ACC112 (cell line): ENCODE results near the gene KRTAP25-1.

Source experiments
- H2AFZ ChIP-seq: fragments of 200-600 bp; sonication (generic); one replicate; pipeline ENCODE4 v1.6.0; 2017; ENCODE audit warnings: antibody characterized with exemption, low read length; ENCODE audit not compliant: unreplicated experiment
- H3K27ac ChIP-seq: fragments of 200-600 bp; sonication (generic); 2 replicates; pipeline ENCODE4 v1.5.1; 2014; ENCODE audit warnings: low read depth, mild to moderate bottlenecking, antibody characterized with exemption, low read length, moderate library complexity
- H3K27me3 ChIP-seq: fragments of 200-600 bp; sonication (generic); 2 replicates; pipeline ENCODE4 v1.6.1; 2014; ENCODE audit warnings: mild to moderate bottlenecking, antibody characterized with exemption, low read length, moderate library complexity, mixed read lengths; ENCODE audit not compliant: insufficient read depth
- H3K36me3 ChIP-seq: fragments of 200-600 bp; sonication (generic); 2 replicates; pipeline ENCODE4 v1.6.1; 2016; ENCODE audit warnings: mild to moderate bottlenecking, antibody characterized with exemption, low read length, moderate library complexity, mixed read lengths; ENCODE audit not compliant: insufficient read depth
- H3K4me1 ChIP-seq: fragments of 200-600 bp; sonication (generic); one replicate; pipeline ENCODE4 v1.6.1; 2016; ENCODE audit warnings: low read length, mixed read lengths; ENCODE audit not compliant: insufficient read depth, unreplicated experiment, control insufficient read depth
- H3K4me3 ChIP-seq: fragments of 200-600 bp; sonication (generic); 2 replicates; pipeline ENCODE4 v1.5.1; 2014; ENCODE audit warnings: mild to moderate bottlenecking, low read depth, low read length
- H3K79me2 ChIP-seq: fragments of 200-600 bp; sonication (generic); one replicate; pipeline ENCODE4 v1.6.0; 2016; ENCODE audit warnings: low read length; ENCODE audit not compliant: control insufficient read depth, unreplicated experiment, insufficient read depth

The KRTAP25-1 gene

DNA sequence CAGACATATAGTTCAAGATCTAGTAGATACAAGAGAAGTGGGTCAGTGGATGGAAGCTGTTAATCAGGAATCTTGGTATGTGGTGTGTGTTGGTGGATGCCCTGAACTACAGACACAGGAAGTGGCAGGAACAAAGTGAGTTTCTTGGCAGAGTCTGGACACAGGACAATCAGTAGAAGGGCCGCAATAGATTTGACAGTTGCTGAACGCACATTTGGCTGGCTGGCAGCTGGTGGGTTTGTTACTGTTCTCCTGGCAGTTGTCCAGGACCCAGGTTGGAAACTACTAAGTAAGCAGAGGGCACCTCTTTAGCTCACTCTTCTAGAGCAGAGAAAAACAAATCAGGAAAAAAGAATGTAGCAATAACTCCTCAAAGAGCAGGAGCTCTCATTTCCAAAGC is 17.6 kb upstream of the KRTAP25-1 start:
- Histone ChIP-seq H2AFZ (no peak overlapping the region), H3K27ac (no peak overlapping the region), H3K79me2 (no peaks in the 10 kb centered on the region), H3K36me3 (no peaks in the 10 kb centered on the region), H3K4me1 (no peaks in the 10 kb centered on the region), H3K4me3 (no peak overlapping the region), H3K27me3 (0 out of 2 replicates have a peak, but pooled peaks cover 2% of the 10 kb centered on the region)

DNA sequence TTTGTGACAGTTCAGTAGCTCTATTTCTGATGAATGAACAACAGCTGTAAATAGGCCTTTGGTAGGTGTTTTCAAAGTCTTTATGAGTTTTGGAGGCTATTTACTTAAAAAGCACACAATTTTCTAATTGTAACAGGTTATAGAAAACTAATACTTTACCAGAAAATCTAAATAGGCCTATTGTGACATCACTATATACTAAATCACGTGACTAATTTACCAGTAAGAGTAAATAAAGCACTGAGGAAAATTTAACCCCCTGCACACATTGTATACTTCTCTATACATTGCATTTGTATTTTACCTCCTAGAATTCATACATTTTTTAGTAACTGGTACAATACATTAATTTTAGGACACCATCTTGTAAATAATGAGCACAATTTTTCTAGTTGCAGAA is 15.8 kb upstream of the KRTAP25-1 start:
- Histone ChIP-seq H3K27me3 (0 out of 2 replicates have a peak, but pooled peaks cover 3% of the 10 kb centered on the region), H3K4me3 (no peak overlapping the region), H2AFZ (no peak overlapping the region), H3K79me2 (no peaks in the 10 kb centered on the region), H3K36me3 (no peaks in the 10 kb centered on the region), H3K4me1 (no peaks in the 10 kb centered on the region), H3K27ac (no peak overlapping the region)

DNA sequence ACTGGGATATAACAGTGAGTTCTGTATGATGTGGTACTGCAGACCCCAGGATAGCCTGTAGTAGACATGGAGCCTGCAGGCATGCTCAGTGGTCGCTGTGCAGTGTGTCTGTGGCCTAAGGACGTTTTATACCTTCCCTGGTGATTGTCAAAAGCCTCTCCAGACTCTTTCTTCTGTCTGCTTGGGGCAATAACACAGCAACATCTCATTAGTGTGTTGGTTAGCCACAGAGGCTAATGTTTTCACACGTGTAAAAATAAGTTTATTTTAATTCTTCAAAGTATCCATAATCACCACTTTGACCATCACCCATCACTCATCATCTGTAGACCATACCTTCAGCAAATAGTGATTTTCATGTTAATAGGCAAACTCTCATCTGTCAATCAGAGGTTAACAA is 6.5 kb downstream of the KRTAP25-1 start, which contains the start of gene KRTAP24-1:
Gene KRTAP24-1 (minus strand): TSS at position 101 of the 400 bp plus-strand sequence. CDS start 18 bp downstream, at position 83.
- no peaks in the 10 kb centered on the region for H3K27me3 ChIP-seq
- no peaks in the 10 kb centered on the region for H3K36me3 ChIP-seq
- no peaks in the 10 kb centered on the region for H3K79me2 ChIP-seq
- no peak within 1 kb of the TSS for H3K27ac ChIP-seq
- no peaks in the 10 kb centered on the region for H3K4me1 ChIP-seq
- H3K4me3 ChIP-seq, result no peak within 1 kb of the TSS
- H2AFZ ChIP-seq, result no peak within 1 kb of the TSS

DNA sequence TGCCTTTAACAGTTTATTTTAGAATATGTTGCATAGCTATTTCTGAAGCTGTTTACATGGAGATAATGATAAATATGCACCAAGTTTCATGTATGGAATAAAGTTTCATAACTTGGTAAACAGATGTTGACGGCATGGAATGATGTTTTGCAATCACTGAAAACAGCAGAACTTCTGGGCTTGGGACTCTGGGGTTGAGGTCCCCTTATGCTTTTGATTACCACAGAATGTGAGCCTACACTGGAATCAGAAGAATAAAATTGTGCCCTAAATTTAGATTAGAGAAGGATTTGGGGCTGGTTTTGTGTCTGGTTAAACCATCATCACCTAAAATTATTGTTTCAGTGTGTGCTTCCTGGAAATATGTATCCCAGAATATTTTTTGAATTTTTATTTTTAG is 17.7 kb downstream of the KRTAP25-1 start:
- no peak overlapping the region for H2AFZ ChIP-seq
- no peaks in the 10 kb centered on the region for H3K36me3 ChIP-seq
- no peaks in the 10 kb centered on the region for H3K4me1 ChIP-seq
- H3K79me2 ChIP-seq, result no peaks in the 10 kb centered on the region
- H3K4me3 ChIP-seq, result no peak overlapping the region
- H3K27ac ChIP-seq, result no peak overlapping the region
- peaks cover 6% of the 10 kb centered on the region; the same call in 1 of the 2 replicates for H3K27me3 ChIP-seq

DNA sequence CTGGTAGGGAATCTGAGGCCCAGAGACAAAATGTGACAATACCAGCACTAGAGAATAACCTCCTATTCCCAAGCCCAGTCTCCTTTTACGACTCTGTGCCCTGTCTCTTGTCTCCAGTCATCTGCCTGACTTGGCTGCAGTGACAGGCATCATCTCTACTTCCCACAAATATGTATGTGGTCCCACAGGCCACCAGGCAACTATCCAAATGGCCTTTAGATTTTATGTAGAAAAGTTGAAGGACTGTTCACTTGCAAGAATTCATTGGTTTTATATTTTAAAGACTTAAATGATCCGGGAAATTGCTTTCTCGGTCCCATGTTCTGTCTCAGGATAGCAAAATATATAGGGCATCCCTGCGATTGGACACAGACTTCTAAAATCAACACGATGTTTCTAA is 18.2 kb downstream of the KRTAP25-1 start:
- no peaks in the 10 kb centered on the region for H3K79me2 ChIP-seq
- H3K27me3 ChIP-seq, result peaks cover 6% of the 10 kb centered on the region; the same call in 1 of the 2 replicates
- no peak overlapping the region for H3K27ac ChIP-seq
- H3K4me3 ChIP-seq, result no peak overlapping the region
- H3K36me3 ChIP-seq, result no peaks in the 10 kb centered on the region
- H3K4me1 ChIP-seq, result no peaks in the 10 kb centered on the region
- H2AFZ ChIP-seq, result no peak overlapping the region

DNA sequence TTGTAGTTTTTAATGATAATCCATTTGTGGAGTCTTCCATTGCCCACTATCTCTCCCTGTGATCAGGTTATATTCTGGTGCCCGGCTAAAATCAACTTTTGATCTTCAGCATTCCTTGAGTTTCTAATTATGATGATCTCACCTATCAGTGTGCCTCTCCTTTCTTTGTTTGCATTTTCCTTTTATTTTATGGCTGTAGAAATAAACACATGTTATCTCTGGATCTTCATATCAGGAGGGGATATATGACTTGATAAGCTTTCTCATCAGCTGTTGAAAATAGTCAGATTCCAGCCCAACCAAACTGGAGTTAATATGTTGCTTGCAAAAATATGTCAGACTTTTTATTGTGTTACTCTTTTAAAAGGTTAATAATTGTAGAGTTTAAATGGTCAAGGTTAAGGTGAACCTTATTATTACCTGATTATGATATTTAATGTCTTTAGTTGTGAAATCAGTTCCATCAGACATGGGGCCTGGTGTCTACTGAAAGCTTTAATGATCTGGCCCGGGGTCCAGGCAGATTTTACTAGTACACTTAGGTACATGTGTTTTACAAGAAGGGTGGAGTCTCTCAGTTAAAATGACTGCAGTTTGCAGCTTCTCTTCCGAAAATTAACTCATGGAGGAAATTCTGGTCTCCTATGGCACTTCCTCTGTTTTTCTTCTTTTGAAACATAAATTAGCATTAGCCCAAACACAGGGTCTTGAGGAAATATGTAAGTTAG is 19.3 kb downstream of the KRTAP25-1 start:
- H3K36me3 ChIP-seq, result no peaks in the 10 kb centered on the region
- H3K79me2 ChIP-seq, result no peaks in the 10 kb centered on the region
- H3K27ac ChIP-seq, result no peak overlapping the region
- no peaks in the 10 kb centered on the region for H3K4me1 ChIP-seq
- H3K27me3 ChIP-seq, result peaks cover 6% of the 10 kb centered on the region; the same call in 1 of the 2 replicates
- H2AFZ ChIP-seq, result no peak overlapping the region
- no peak overlapping the region for H3K4me3 ChIP-seq

DNA sequence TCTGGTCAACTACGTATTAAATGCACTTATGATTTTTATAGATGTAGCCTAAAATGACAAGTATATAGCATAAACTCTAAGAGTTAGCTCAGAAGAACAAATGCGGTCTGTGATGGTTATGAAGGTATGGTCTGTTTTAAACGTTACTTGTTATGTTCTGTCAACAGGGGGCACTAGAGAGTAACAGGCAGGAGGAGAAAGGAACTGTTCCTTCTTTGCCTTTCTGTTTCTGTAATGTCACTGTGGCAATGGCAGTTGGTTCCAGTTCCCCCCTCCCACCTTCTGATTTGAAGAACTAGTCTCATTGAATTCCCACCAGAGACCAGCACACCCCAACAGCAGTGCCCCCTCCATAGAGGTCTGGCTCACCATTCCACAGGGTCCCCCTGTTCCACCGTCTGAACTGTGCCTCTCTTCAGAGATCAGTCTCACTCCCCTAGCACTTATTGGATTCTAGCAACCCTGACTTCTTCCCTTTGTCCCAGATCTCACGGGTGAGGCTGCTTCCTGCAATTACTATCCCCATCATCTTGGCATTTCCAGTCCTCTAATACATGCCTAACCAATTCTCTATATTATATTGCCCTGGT is 20.6 kb downstream of the KRTAP25-1 start:
- Histone ChIP-seq H3K79me2 (no peaks in the 10 kb centered on the region), H3K36me3 (no peaks in the 10 kb centered on the region), H3K27me3 (peaks cover 6% of the 10 kb centered on the region; the same call in 1 of the 2 replicates), H3K27ac (no peak overlapping the region), H2AFZ (no peak overlapping the region), H3K4me3 (no peak overlapping the region), H3K4me1 (no peaks in the 10 kb centered on the region)

DNA sequence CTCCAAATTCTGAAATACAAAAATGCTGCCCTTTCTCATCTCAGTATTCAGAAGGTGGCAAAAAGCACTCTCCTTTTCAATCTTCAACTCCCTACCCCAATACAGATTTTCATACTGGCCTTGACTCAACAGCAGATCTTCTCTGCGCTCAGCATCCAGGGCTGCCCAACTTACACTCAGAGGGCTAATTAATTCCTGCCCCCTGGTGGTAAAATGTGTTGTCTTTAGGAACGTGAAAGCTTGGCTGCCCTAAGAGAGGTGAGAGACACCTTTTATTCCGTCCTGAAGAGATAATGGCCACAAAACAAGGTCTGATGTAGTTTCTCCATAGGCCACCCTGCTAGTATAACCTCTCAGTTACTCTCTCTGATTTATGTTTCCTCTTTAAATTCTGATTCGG is 31.5 kb downstream of the KRTAP25-1 start:
- H2AFZ ChIP-seq, result no peak overlapping the region
- peaks cover 6% of the 10 kb centered on the region; the same call in 1 of the 2 replicates for H3K27me3 ChIP-seq
- no peaks in the 10 kb centered on the region for H3K79me2 ChIP-seq
- H3K27ac ChIP-seq, result no peak overlapping the region
- H3K4me3 ChIP-seq, result no peak overlapping the region
- no peaks in the 10 kb centered on the region for H3K4me1 ChIP-seq
- no peaks in the 10 kb centered on the region for H3K36me3 ChIP-seq

DNA sequence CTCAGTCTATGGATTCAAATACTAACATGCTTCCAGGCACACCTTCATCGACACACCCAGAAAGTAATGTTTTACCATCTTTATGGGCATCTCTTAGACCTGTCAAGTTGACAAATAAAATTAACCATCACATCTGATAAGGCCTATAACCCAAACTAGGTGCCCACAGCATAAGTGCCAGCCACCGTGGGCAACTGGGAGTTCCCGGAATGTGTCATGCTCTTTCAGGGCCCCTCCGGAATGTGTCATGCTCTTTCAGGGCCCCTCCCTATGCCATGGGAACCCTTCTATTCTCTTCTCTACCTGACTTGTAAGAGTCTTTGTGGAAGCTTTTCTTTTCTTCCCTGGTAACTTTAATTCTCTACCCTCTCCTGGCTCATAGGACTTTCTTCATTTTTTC is 33.2 kb downstream of the KRTAP25-1 start:
- Histone ChIP-seq H3K4me3 (no peak overlapping the region), H3K27me3 (peaks cover 6% of the 10 kb centered on the region; the same call in 1 of the 2 replicates), H3K36me3 (no peaks in the 10 kb centered on the region), H2AFZ (no peak overlapping the region), H3K4me1 (no peaks in the 10 kb centered on the region), H3K27ac (no peak overlapping the region), H3K79me2 (no peaks in the 10 kb centered on the region)

DNA sequence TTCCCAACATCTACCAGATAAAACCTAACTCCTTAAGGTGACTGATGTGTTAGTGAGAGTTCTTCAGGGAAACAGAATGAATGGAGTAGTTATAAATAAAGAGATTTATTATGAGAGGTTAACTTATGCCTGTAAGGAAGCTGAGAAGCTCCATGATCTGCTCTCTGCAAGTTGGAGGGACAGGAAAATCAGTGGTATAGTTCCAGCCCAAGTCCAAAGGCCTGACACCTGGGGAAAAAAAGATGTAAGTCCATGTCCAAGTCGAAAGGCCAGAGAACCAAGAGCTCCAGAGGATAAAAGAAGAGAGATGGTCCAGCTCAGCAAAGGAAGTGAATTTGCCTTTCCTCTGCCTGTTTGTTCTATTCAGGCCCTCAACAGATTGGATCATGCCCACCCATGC is 33.6 kb downstream of the KRTAP25-1 start:
- Histone ChIP-seq H3K79me2 (no peaks in the 10 kb centered on the region), H3K27ac (no peak overlapping the region), H3K4me3 (no peak overlapping the region), H2AFZ (no peak overlapping the region), H3K27me3 (0 out of 2 replicates have a peak, but pooled peaks cover 6% of the 10 kb centered on the region), H3K36me3 (no peaks in the 10 kb centered on the region), H3K4me1 (no peaks in the 10 kb centered on the region)

DNA sequence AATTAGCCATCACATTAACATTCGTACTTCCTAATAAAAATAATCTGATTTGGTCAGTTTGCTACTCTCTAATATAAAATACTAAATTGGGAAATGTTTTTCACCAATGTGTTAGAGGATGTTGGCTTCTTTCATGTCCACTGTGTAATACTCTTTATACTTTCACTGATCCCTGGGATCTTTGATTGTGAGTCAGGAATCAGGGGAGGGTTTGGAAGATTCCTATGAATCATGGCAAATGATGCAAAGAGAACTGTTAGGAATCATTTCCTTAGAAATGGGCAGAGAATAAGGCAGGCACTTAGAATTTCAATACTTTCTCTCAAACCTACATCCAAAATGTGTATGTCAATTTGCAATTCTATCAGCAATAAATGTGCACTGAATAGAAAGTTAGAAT is 37.5 kb downstream of the KRTAP25-1 start:
- no peak overlapping the region for H2AFZ ChIP-seq
- no peaks in the 10 kb centered on the region for H3K36me3 ChIP-seq
- H3K4me3 ChIP-seq, result no peak overlapping the region

More for the DNA sequence above, 37.5 kb downstream of the KRTAP25-1 start:
- Histone ChIP-seq H3K79me2 (no peaks in the 10 kb centered on the region), H3K27me3 (peaks cover 15% of the 10 kb centered on the region; the same call in 1 of the 2 replicates), H3K27ac (no peak overlapping the region), H3K4me1 (no peaks in the 10 kb centered on the region)
